Measurements from ENCODE around the gene SRC. TPM values are rescaled to one million over a fixed set of nuclear protein-coding genes. Genes with fewer than 3 reads are reported as not detected.

Gene SRC
- polyA plus RNA-seq, 1 experiment, result 13.9 TPM

DNA sequence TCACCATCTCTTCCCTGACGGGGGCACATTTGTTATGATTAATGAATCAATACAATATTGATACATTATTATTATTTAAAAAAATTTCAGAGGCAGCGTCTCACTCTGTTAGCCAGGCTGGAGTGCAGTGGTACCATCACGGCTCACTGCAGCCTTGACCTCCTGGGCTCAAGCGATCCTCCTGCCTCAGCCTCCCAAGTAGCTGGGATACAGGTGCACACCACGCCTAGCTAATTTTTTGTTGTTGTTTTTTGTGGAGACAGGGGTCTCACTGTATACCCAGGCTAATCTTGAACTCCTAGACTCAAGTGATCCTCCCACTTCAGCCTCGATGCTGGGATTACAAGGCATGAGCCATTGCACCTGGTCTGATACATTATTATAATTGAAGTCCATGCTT lies 4.9 kb upstream of the SRC start:
- H3K27me3 ChIP-seq (ENCODE audit: control insufficient read depth, insufficient read depth, low read length), result no peaks in the 10 kb centered on the region
- H3K4me3 ChIP-seq (ENCODE audit: low read depth, low read length), result no peak overlapping the region
- CTCF ChIA-PET, result interaction anchor here (0.9 kb wide), 1 partner anchor 14 kb away, joined by 3 read pairs; no protein-coding TSS in a partner anchor
- POLR2A ChIA-PET, result no interaction called here
- H3K27ac ChIP-seq (ENCODE audit: low read depth, low read length), result no peak overlapping the region
- no peak for DNase-seq (ENCODE audit: low read depth, low spot score)
- TF ChIP-seq, protein P1, sequence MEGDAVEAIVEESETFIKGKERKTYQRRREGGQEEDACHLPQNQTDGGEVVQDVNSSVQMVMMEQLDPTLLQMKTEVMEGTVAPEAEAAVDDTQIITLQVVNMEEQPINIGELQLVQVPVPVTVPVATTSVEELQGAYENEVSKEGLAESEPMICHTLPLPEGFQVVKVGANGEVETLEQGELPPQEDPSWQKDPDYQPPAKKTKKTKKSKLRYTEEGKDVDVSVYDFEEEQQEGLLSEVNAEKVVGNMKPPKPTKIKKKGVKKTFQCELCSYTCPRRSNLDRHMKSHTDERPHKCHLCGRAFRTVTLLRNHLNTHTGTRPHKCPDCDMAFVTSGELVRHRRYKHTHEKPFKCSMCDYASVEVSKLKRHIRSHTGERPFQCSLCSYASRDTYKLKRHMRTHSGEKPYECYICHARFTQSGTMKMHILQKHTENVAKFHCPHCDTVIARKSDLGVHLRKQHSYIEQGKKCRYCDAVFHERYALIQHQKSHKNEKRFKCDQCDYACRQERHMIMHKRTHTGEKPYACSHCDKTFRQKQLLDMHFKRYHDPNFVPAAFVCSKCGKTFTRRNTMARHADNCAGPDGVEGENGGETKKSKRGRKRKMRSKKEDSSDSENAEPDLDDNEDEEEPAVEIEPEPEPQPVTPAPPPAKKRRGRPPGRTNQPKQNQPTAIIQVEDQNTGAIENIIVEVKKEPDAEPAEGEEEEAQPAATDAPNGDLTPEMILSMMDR (IDR thresholded peaks at IDR 0.05; ENCODE audit: low read depth, low read length), result no peak
- H3K9me3 ChIP-seq (ENCODE audit: control insufficient read depth, insufficient read depth, low read length), result no peaks in the 10 kb centered on the region

DNA sequence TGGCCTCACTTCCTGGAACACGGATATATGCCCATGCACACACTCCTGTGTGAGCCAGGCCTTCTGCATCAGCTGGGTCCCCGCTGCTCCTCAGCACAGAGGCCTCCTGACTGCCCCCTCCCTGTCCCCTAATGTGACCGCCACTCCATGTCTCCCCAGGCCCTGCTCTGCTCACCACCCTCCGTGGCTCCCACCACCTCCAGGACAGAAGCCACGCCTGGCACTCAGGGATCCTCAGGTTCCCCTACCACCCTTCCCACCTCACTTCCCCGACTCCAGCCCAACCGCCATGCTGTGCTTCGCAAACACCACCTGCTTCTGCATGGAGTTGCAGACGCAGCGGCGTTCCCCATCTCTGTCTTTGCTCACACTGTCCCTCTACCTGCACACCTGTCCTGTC lies 4.3 kb upstream of the SRC start:
- CTCF ChIA-PET, result no interaction called here
- H3K27me3 ChIP-seq (ENCODE audit: control insufficient read depth, insufficient read depth, low read length), result no peaks in the 10 kb centered on the region

DNA sequence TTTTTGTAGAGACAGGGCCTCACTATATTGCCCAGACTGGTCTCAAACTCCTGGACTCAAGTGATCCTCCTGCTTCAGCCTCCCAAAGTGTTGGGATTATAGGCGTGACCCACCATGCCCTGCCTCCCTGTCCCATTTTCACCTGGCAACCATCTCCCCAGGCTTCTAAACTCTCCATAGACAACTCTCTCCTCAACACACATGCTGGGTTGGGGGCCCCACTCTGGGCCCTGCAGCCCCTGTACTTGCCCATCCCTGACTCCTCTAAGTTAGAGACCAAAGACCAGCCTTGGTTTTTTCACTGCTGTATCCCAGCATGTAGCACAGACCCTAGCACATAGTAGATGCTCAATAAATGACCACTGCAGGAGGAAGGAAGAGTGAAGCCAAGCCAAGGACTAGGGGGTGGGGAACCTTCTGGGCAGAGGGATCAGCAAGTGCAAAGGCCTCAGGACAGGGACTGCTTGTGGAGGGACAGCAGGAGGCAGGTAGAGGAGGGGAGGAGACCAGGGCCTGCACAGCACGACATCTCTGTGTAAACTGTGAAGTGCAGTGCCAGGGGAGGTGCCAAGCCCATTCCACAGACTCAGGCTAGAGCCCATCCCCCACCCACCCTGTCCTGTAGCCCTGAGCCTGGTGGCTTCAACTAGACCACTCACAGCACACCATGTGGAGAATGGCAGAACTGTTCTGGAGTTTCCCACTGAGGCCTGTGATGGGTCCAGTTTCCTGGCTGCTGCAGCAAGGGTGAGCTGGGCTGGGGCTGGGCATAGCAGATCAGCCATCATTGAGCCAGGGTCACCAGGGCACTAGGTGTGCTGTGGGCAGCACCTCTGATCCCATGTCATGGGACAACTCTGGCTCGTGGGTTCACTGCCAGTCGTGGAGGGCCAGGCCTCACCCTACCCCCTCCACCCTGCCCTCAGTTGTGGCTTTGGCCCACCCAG lies 3.4 kb upstream of the SRC start:
- POLR2A ChIA-PET, result no interaction called here
- no peaks in the 10 kb centered on the region for H3K27me3 ChIP-seq (ENCODE audit: control insufficient read depth, insufficient read depth, low read length)
- DNase-seq (ENCODE audit: low read depth, low spot score), result no peak
- CTCF ChIA-PET, result no interaction called here
- TF ChIP-seq, protein P1 (IDR thresholded peaks at IDR 0.05; ENCODE audit: low read depth, low read length), result peak; percentile 18; the same call in 1 of the 2 replicates
- H3K27ac ChIP-seq (ENCODE audit: low read depth, low read length), result no peak overlapping the region
- no peak overlapping the region for H3K4me3 ChIP-seq (ENCODE audit: low read depth, low read length)
- H3K9me3 ChIP-seq (ENCODE audit: control insufficient read depth, insufficient read depth, low read length), result no peaks in the 10 kb centered on the region

More for the DNA sequence above, 4.3 kb upstream of the SRC start:
- POLR2A ChIA-PET, result no interaction called here
- no peak for DNase-seq (ENCODE audit: low read depth, low spot score)
- TF ChIP-seq, protein P1 (IDR thresholded peaks at IDR 0.05; ENCODE audit: low read depth, low read length), result no peak
- Histone ChIP-seq H3K4me3 (ENCODE audit: low read depth, low read length) (no peak overlapping the region), H3K27ac (ENCODE audit: low read depth, low read length) (no peak overlapping the region), H3K9me3 (ENCODE audit: control insufficient read depth, insufficient read depth, low read length) (no peaks in the 10 kb centered on the region)

DNA sequence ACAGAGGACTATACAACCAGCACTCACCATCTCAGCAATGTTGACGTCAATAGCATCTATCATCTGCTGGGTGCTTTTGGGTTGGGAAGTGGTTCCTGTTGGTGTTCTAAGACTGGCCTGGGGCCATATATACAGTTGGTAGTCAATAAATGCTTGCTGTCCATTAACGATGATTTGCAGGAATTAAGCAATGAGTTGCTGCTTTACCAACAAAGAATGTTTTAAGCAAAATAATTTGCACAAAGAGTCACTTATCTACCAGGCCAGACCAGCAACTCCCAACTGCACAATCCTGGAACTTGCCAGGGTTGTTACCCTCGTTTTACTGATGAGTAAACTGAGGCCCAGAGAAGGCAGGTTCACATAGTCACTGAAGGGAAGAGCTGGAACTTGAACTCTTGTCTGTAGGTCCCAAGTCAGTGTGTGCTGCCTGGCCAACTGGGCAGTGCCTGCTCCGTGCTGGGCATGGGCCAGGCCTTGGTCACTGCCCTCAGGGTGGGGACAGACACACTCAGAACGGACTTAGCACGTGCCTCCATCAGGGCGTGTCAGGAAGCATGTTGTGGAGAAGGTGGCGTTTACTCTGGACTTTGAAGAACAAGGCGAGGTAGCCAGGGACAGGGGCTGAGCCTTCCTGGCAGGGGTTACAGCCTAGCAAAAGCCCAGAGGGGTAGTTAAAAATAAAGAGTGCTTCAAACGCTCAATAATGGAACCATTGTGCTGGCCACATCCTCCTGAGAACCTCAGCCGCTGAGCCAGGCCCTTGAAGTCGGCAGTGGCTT lies 2.5 kb upstream of the SRC start:
- DNase-seq (ENCODE audit: low read depth, low spot score), result no peak
- Histone ChIP-seq H3K4me3 (ENCODE audit: low read depth, low read length) (no peak overlapping the region), H3K27ac (ENCODE audit: low read depth, low read length) (no peak overlapping the region), H3K9me3 (ENCODE audit: control insufficient read depth, insufficient read depth, low read length) (no peaks in the 10 kb centered on the region), H3K27me3 (ENCODE audit: control insufficient read depth, insufficient read depth, low read length) (no peaks in the 10 kb centered on the region)
- TF ChIP-seq, protein P1 (IDR thresholded peaks at IDR 0.05; ENCODE audit: low read depth, low read length), result no peak
- POLR2A ChIA-PET, result no interaction called here
- CTCF ChIA-PET, result interaction anchor here (0.7 kb wide), 1 partner anchor 66 kb away, joined by 3 read pairs; no protein-coding TSS in a partner anchor

Measured in AG04450 (cell line).